Activated naive CD4-positive, alpha-beta T cell treated with anti-CD3 and anti-CD28 coated beads for 36 hours (primary cell): ENCODE data around the gene CTCFL. TPM values are rescaled to one million over a fixed set of nuclear protein-coding genes. Genes with fewer than 3 reads are reported as not detected.

Source experiments
- CTCF ChIA-PET: fragments of 350-600 bp; sonication (Branson Sonifier 250); formaldehyde crosslinking; loops from one replicate; lab custom pipeline; 2021; ENCODE audit warnings: antibody characterized with exemption; lab: Charles Lee
- DNase-seq: peaks from one replicate; pipeline ENCODE4 v3.0.0-alpha.2; 2020
- H3K27ac Mint-ChIP-seq: one replicate; pipeline ENCODE4 v1.8.0; 2021; ENCODE audit warnings: mild to moderate bottlenecking, mixed read lengths
- H3K27me3 Mint-ChIP-seq: one replicate; pipeline ENCODE4 v1.8.0; 2021; ENCODE audit warnings: low read depth, mixed read lengths
- H3K36me3 Mint-ChIP-seq: one replicate; pipeline ENCODE4 v1.8.0; 2021; ENCODE audit warnings: low read depth, mixed read lengths
- H3K4me1 Mint-ChIP-seq: one replicate; pipeline ENCODE4 v1.8.0; 2021; ENCODE audit warnings: low read depth, mixed read lengths
- H3K4me3 Mint-ChIP-seq: one replicate; pipeline ENCODE4 v1.8.0; 2021; ENCODE audit warnings: mild to moderate bottlenecking, moderate library complexity, mixed read lengths
- H3K9me3 Mint-ChIP-seq: one replicate; pipeline ENCODE4 v1.8.0; 2021; ENCODE audit warnings: mixed read lengths
- intact Hi-C: fragments of 100-400 bp; cut with micrococcal nuclease; formaldehyde crosslinking; loops from one replicate; pipeline ENCODE4 v1.15.1; 2023
- total RNA-seq, 2 experiments: library from RNA; stranded (reverse); gene quantifications; one replicate each; pipeline ENCODE4 v1.2.3, GENCODE V29; 2021

Gene CTCFL
- total RNA-seq, 2 experiments from 2014 or later, result not detected

DNA sequence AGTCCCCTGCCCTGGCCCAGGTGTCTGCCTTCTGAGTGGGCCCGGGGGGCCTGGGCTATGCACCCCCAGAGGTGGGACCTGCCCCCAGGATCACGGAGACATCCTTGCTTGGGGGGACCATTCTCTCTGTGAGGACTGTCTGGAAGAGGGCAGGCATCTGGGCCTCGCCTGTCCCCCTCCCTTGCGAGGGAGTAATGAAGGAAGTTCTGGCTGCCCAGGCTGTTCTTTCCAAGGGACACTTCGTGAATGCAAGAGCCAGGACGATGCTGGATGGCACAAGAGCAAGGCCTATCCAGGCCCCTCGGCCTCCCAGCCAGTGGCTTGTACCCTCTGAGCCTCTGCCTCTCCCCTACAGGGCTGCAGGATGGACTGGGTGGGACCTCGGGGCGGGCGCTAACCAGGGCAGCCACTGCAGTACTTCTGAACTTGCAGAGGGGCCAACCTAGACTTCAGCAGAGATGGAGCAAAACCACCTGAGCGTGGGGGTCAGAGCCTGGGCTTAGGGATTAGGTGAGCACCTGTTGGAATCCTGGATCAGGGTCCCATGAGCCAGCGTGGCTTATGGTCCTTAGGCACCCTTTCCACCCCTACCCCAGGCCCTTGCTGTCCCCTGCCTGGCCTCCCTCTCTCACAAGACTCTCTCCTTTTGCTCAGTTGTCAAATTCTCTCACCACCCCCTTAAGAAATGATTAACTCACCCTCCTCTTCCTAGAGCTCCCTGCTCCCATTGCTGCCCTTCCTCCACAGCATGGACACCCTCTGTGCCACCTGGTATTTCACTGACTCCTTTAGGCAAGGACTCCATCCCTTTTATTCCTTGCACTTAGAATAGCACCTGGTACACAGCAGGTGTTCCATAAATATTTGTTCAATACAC, 53.2 kb downstream of the CTCFL start:
- no peaks in the 10 kb centered on the region for H3K36me3 Mint-ChIP-seq
- DNase-seq, result no peak
- no peaks in the 10 kb centered on the region for H3K27me3 Mint-ChIP-seq
- H3K4me1 Mint-ChIP-seq, result peaks cover 23% of the 10 kb centered on the region
- no peak overlapping the region for H3K4me3 Mint-ChIP-seq
- intact Hi-C loops, result loop anchor here (2.0 kb wide), 1 partner anchor 21 kb away; no protein-coding TSS in a partner anchor
- CTCF ChIA-PET, result interaction anchor here (1.7 kb wide), 1 partner anchor 90 kb away, joined by 6 read pairs; no protein-coding TSS in a partner anchor
- H3K9me3 Mint-ChIP-seq, result no peaks in the 10 kb centered on the region
- H3K27ac Mint-ChIP-seq, result no peak overlapping the region

- Mint-ChIP-seq H3K36me3 (no peaks in the 10 kb centered on the region), H3K4me3 (no peak overlapping the region), H3K9me3 (no peaks in the 10 kb centered on the region), H3K4me1 (peaks cover 19% of the 10 kb centered on the region), H3K27me3 (no peaks in the 10 kb centered on the region), H3K27ac (no peak overlapping the region)
- DNase-seq, result no peak
- CTCF ChIA-PET, result no interaction called here
- intact Hi-C loops, result no loop called here
Measured at GRCh38 chr20:57470666-57471495, 54.1 kb downstream of the CTCFL start.

DNA sequence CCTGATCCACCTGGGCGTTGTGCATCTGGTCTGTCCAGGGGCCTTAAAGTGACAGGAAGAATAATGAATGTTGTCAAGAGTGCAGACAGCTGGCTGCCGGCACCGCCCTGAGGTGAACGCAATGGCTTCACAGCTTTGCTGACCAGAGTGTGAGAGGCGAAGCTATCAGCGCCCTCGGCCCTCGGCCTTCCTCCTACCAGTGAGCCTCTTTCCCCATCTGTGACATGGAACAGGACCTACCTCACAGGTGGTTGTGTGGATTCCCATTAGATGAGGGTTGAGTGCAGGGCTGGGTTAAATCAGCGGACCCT, 54.8 kb downstream of the CTCFL start:
- no peaks in the 10 kb centered on the region for H3K27me3 Mint-ChIP-seq
- CTCF ChIA-PET, result no interaction called here

GRCh38 chr20:57469418-57470211, 55.3 kb downstream of the CTCFL start:
- H3K9me3 Mint-ChIP-seq, result no peaks in the 10 kb centered on the region
- intact Hi-C loops, result no loop called here
- H3K27me3 Mint-ChIP-seq, result no peaks in the 10 kb centered on the region
- DNase-seq, result no peak
- no peaks in the 10 kb centered on the region for H3K36me3 Mint-ChIP-seq
- peaks cover 17% of the 10 kb centered on the region for H3K4me1 Mint-ChIP-seq
- CTCF ChIA-PET, result no interaction called here
- no peak overlapping the region for H3K27ac Mint-ChIP-seq
- H3K4me3 Mint-ChIP-seq, result no peak overlapping the region

More for the DNA sequence above, 54.8 kb downstream of the CTCFL start:
- H3K9me3 Mint-ChIP-seq, result no peaks in the 10 kb centered on the region
- no peak overlapping the region for H3K27ac Mint-ChIP-seq
- intact Hi-C loops, result no loop called here
- no peak for DNase-seq
- no peaks in the 10 kb centered on the region for H3K36me3 Mint-ChIP-seq
- H3K4me3 Mint-ChIP-seq, result no peak overlapping the region
- H3K4me1 Mint-ChIP-seq, result peaks cover 18% of the 10 kb centered on the region

GRCh38 chr20:57468523-57469417, 56.2 kb downstream of the CTCFL start:
- CTCF ChIA-PET, result no interaction called here
- H3K4me1 Mint-ChIP-seq, result peaks cover 9% of the 10 kb centered on the region
- DNase-seq, result no peak
- H3K27ac Mint-ChIP-seq, result no peak overlapping the region
- no peaks in the 10 kb centered on the region for H3K36me3 Mint-ChIP-seq
- H3K27me3 Mint-ChIP-seq, result no peaks in the 10 kb centered on the region
- intact Hi-C loops, result no loop called here
- H3K9me3 Mint-ChIP-seq, result no peaks in the 10 kb centered on the region
- H3K4me3 Mint-ChIP-seq, result no peak overlapping the region

DNA sequence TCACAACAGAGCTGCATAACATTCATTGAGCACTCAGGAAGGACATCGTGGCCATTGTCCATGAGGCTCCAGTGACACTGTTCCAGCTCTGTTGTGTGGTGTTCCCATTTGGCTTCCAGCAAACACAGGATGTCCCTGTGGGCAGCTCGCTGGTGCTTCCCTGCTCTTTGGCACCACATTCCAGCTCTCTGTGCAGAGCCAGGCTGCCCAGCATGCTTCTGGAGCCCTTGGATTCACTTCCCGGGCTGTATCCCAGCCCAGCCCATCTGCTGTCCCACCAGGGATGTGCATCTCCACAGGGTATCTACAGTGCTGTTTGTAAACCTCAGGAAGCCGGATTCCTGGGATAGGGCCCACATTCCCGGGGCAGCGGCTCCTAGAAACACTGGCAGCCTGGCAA, 57.2 kb downstream of the CTCFL start:
- Mint-ChIP-seq H3K9me3 (no peaks in the 10 kb centered on the region), H3K27me3 (no peaks in the 10 kb centered on the region), H3K4me1 (peaks cover 3% of the 10 kb centered on the region), H3K4me3 (no peak overlapping the region), H3K27ac (no peak overlapping the region), H3K36me3 (no peaks in the 10 kb centered on the region)
- DNase-seq, result no peak
- intact Hi-C loops, result no loop called here
- CTCF ChIA-PET, result interaction anchor here (0.9 kb wide), 1 partner anchor 18 kb away, joined by 3 read pairs; no protein-coding TSS in a partner anchor

GRCh38 chr20:57465943-57466342, 59.0 kb downstream of the CTCFL start:
- no peaks in the 10 kb centered on the region for H3K36me3 Mint-ChIP-seq
- H3K4me1 Mint-ChIP-seq, result no peaks in the 10 kb centered on the region
- no peaks in the 10 kb centered on the region for H3K27me3 Mint-ChIP-seq
- intact Hi-C loops, result no loop called here
- CTCF ChIA-PET, result interaction anchor here (0.6 to 2.9 kb wide), 6 partner anchors 8 to 254 kb away, joined by 3 to 7 read pairs (median 3); no protein-coding TSS in a partner anchor
- no peak for DNase-seq
- H3K4me3 Mint-ChIP-seq, result no peak overlapping the region
- no peaks in the 10 kb centered on the region for H3K9me3 Mint-ChIP-seq
- no peak overlapping the region for H3K27ac Mint-ChIP-seq

DNA sequence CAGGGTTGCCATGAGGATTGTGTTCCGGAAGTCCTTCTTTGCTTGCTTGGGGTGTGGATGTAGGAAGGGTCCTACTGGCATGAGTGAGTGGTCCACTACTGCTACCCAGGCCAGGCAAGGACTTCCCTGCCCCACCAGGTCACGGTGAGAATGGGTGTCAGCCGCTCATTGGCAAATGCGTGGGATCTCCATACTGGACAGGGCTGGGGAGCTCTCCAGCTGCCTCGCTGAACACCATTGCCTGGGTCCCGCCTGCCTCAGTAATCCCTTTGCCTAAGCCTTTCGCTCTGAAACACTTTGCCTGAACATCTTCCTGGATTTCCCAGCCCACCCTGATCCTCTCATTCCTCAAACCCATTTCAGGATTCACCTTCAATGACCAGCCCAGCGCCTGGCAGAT, 59.5 kb downstream of the CTCFL start:
- CTCF ChIA-PET, result interaction anchor here (0.6 to 2.9 kb wide), 7 partner anchors 9 to 254 kb away, joined by 3 to 7 read pairs (median 3); no protein-coding TSS in a partner anchor
- H3K9me3 Mint-ChIP-seq, result no peaks in the 10 kb centered on the region
- no peak overlapping the region for H3K27ac Mint-ChIP-seq
- DNase-seq, result no peak
- no peaks in the 10 kb centered on the region for H3K27me3 Mint-ChIP-seq
- no peaks in the 10 kb centered on the region for H3K4me1 Mint-ChIP-seq
- no peak overlapping the region for H3K4me3 Mint-ChIP-seq
- intact Hi-C loops, result no loop called here
- H3K36me3 Mint-ChIP-seq, result no peaks in the 10 kb centered on the region

- no peak overlapping the region for H3K27ac Mint-ChIP-seq
- CTCF ChIA-PET, result interaction anchor here (0.8 to 2.9 kb wide), 4 partner anchors 9 to 51 kb away, joined by 3 to 7 read pairs (median 3); no protein-coding TSS in a partner anchor
- DNase-seq, result no peak
Measured at GRCh38 chr20:57464642-57465211, 60.2 kb downstream of the CTCFL start.

GRCh38 chr20:57462781-57463180, 62.2 kb downstream of the CTCFL start:
- no peaks in the 10 kb centered on the region for H3K36me3 Mint-ChIP-seq
- CTCF ChIA-PET, result no interaction called here
- no peak for DNase-seq
- H3K4me3 Mint-ChIP-seq, result no peak overlapping the region
- no peaks in the 10 kb centered on the region for H3K27me3 Mint-ChIP-seq
- H3K4me1 Mint-ChIP-seq, result no peaks in the 10 kb centered on the region
- intact Hi-C loops, result no loop called here
- H3K27ac Mint-ChIP-seq, result no peak overlapping the region
- H3K9me3 Mint-ChIP-seq, result no peaks in the 10 kb centered on the region

More at GRCh38 chr20:57464642-57465211, 60.2 kb downstream of the CTCFL start:
- H3K4me1 Mint-ChIP-seq, result no peaks in the 10 kb centered on the region
- H3K9me3 Mint-ChIP-seq, result no peaks in the 10 kb centered on the region
- intact Hi-C loops, result no loop called here
- no peaks in the 10 kb centered on the region for H3K27me3 Mint-ChIP-seq
- H3K4me3 Mint-ChIP-seq, result no peak overlapping the region
- H3K36me3 Mint-ChIP-seq, result no peaks in the 10 kb centered on the region

DNA sequence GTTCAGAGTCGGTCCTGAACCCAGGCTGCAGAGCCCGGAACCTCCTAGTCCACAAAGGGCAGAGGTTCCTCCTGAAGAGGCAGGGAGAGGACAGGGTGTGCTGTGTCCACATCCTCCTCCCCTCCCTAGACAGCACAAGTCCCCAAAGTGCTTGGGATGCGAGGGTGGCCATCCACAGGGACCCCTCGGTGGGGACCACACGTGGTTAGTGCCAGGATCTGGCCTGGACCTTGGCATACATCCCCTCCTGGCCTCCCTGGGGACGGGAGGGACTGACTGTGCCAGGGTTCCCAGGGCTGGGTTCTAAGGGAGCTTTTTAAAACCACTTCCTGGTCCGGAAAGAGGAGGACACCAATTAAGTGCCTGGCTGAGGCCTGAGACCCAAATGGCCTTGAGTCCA, 63.2 kb downstream of the CTCFL start:
- H3K27ac Mint-ChIP-seq, result no peak overlapping the region
- CTCF ChIA-PET, result interaction anchor here (0.6 to 0.7 kb wide), 2 partner anchors 9 to 62 kb away, joined by 4 to 5 read pairs; no protein-coding TSS in a partner anchor
- no peaks in the 10 kb centered on the region for H3K9me3 Mint-ChIP-seq
- no peak overlapping the region for H3K4me3 Mint-ChIP-seq
- H3K27me3 Mint-ChIP-seq, result no peaks in the 10 kb centered on the region
- H3K4me1 Mint-ChIP-seq, result no peaks in the 10 kb centered on the region
- no peaks in the 10 kb centered on the region for H3K36me3 Mint-ChIP-seq
- no peak for DNase-seq
- intact Hi-C loops, result no loop called here
